ENCODE results near the gene CRK.

Gene CRK

GRCh38 chr17:1471490-1471889 is 15.5 kb upstream of the CRK start:
- no peak for TF ChIP-seq CTCF (IDR thresholded peaks at IDR 0.05)
- Histone ChIP-seq H3K36me3 (ENCODE audit: control insufficient read depth, insufficient read depth, low read length) (no peaks in the 10 kb centered on the region), H3K9me3 (ENCODE audit: control insufficient read depth, low read length) (no peaks in the 10 kb centered on the region), H3K79me2 (no peaks in the 10 kb centered on the region), H2AFZ (no peak overlapping the region), H3K4me2 (ENCODE audit: low read length) (no peak overlapping the region), H3K4me3 (ENCODE audit: low read depth, low read length) (no peak overlapping the region), H3K9ac (no peak overlapping the region), H3K27me3 (ENCODE audit: control insufficient read depth, insufficient read depth, low read length) (no peaks in the 10 kb centered on the region), H3K27ac (no peak overlapping the region), H3K4me1 (no peaks in the 10 kb centered on the region)

DNA sequence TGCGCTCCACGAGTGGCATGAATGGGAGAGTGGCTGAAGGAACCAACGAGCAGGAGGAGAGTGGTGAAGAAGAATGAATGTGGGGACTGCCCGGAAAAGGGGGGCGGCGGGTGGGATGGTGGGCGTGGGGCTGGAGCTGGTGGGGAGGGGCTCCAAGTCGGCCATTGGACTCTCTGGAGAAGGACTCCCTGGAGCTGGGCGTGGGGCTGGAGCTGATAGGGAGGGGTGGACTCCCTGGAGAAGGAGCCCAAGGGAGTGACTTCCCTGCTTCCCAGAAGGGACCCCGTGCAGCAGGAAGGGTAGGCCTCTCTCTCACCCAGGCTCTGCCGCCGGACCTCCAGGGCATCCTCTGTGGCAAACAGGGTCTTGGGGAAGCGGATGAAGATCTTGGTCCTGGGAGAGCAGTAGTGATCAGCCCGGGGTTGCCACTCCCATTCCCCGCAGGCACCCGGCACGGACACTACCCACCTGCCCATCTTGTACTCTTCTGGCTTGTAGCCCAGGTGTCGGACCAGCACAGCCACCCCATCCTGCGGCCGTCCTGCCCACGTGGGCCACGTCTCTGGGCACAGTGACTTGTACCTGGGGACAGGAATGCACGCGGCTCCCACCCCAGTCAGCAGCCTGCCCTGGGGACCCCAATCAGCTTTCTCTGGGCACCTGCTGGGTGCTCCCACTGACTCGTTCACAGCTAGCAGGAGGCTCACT is 14.9 kb upstream of the CRK start:
- TF ChIP-seq CTCF (IDR thresholded peaks at IDR 0.05), result no peak
- no peaks in the 10 kb centered on the region for H3K4me1 ChIP-seq

GRCh38 chr17:1470071-1470754 is 14.2 kb upstream of the CRK start:
- Histone ChIP-seq H3K27ac (no peak overlapping the region), H3K9ac (no peak overlapping the region), H3K4me1 (no peaks in the 10 kb centered on the region), H3K79me2 (no peaks in the 10 kb centered on the region), H3K4me3 (ENCODE audit: low read depth, low read length) (no peak overlapping the region), H2AFZ (no peak overlapping the region), H3K27me3 (ENCODE audit: control insufficient read depth, insufficient read depth, low read length) (no peaks in the 10 kb centered on the region), H3K9me3 (ENCODE audit: control insufficient read depth, low read length) (no peaks in the 10 kb centered on the region), H3K36me3 (ENCODE audit: control insufficient read depth, insufficient read depth, low read length) (no peaks in the 10 kb centered on the region), H3K4me2 (ENCODE audit: low read length) (no peak overlapping the region)
- no peak for TF ChIP-seq CTCF (IDR thresholded peaks at IDR 0.05)

More for the DNA sequence above, 14.9 kb upstream of the CRK start:
- Histone ChIP-seq H3K27ac (no peak overlapping the region), H3K79me2 (no peaks in the 10 kb centered on the region), H3K4me3 (ENCODE audit: low read depth, low read length) (no peak overlapping the region), H3K4me2 (ENCODE audit: low read length) (no peak overlapping the region), H2AFZ (no peak overlapping the region), H3K27me3 (ENCODE audit: control insufficient read depth, insufficient read depth, low read length) (no peaks in the 10 kb centered on the region), H3K9ac (no peak overlapping the region), H3K36me3 (ENCODE audit: control insufficient read depth, insufficient read depth, low read length) (no peaks in the 10 kb centered on the region), H3K9me3 (ENCODE audit: control insufficient read depth, low read length) (no peaks in the 10 kb centered on the region)

- Histone ChIP-seq H3K9ac (no peak overlapping the region), H2AFZ (no peak overlapping the region), H3K36me3 (ENCODE audit: control insufficient read depth, insufficient read depth, low read length) (no peaks in the 10 kb centered on the region), H3K79me2 (no peaks in the 10 kb centered on the region), H3K4me3 (ENCODE audit: low read depth, low read length) (no peak overlapping the region), H3K27me3 (ENCODE audit: control insufficient read depth, insufficient read depth, low read length) (no peaks in the 10 kb centered on the region), H3K4me2 (ENCODE audit: low read length) (no peak overlapping the region), H3K9me3 (ENCODE audit: control insufficient read depth, low read length) (no peaks in the 10 kb centered on the region), H3K27ac (no peak overlapping the region), H3K4me1 (no peaks in the 10 kb centered on the region)
- TF ChIP-seq CTCF (IDR thresholded peaks at IDR 0.05), result no peak
Observed at GRCh38 chr17:1469231-1469852, 13.3 kb upstream of the CRK start.
